Glomerular visceral epithelial cell (primary cell): ENCODE results near the gene FYN.
A peak's percentile ranks its signal among the peaks of the same experiment; 100 is the strongest.

ENCODE experiments used
- DNase-seq: peaks from one replicate; pipeline ENCODE4 v3.0.0-alpha.2; 2016; ENCODE audit errors: extremely low spot score

The FYN gene

GRCh38 chr6:111769365-111770152 lies 103.7 kb downstream of the FYN start:
- no peak for DNase-seq

- no peak for DNase-seq
These were observed 104.9 kb downstream of the FYN start for GRCh38 chr6:111768431-111768770.

GRCh38 chr6:111767752-111768430 lies 105.4 kb downstream of the FYN start:
- no peak for DNase-seq

DNA sequence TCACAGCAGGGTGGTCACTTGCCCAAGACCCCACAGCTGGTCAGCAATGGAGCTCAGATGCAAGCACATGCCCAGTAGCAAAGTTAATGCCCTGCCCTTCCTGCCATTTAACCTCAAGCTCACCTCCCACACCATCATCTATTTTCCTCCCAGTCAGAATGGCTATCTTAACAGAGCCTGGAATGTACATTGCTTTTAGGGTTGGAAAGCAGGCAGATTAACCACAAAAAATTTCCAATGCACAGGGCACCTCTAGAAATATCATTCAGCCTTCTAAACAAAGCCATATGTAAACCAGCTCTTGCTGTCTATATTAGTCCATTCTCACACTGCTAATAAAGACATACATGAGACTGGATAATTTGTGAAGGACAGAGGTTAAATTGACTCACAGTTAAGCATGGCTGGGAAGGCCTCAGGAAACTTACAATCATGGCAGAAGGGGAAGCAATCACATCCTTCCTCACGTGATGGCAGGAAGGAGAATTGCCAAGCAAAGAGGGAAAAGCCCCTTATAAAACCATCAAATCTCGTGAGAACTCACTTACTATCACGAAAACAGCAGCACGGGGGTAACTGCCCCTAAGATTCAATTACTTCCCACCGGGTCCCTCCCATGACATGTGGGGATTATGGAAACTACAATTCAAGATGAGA lies 106.9 kb downstream of the FYN start:
- no peak for DNase-seq

GRCh38 chr6:111765763-111766162 lies 107.5 kb downstream of the FYN start:
- DNase-seq = no peak

- DNase-seq = no peak
These were observed 108.7 kb downstream of the FYN start for GRCh38 chr6:111764238-111765175.

DNA sequence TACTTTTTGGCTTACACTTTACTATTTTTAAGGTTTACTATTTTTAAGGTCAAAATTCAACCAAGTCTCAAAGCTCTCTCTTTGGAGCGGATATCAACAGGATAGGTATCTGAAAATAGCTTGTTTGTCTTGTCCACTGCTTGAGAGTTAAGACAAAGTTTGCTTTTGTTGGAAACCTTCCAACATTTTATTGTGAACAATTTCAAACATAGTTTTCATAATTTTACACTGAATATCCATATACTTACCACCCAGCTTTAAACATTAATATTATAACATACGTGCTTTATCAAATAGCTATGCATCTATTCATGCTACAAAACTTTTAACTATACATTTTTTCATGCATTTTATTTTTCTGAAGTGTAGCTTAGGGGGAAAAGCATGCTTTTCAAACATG lies 109.9 kb downstream of the FYN start:
- no peak for DNase-seq

GRCh38 chr6:111761783-111762312 lies 111.4 kb downstream of the FYN start:
- DNase-seq = no peak

- no peak for DNase-seq
These were observed 112.0 kb downstream of the FYN start for GRCh38 chr6:111761212-111761611.

DNA sequence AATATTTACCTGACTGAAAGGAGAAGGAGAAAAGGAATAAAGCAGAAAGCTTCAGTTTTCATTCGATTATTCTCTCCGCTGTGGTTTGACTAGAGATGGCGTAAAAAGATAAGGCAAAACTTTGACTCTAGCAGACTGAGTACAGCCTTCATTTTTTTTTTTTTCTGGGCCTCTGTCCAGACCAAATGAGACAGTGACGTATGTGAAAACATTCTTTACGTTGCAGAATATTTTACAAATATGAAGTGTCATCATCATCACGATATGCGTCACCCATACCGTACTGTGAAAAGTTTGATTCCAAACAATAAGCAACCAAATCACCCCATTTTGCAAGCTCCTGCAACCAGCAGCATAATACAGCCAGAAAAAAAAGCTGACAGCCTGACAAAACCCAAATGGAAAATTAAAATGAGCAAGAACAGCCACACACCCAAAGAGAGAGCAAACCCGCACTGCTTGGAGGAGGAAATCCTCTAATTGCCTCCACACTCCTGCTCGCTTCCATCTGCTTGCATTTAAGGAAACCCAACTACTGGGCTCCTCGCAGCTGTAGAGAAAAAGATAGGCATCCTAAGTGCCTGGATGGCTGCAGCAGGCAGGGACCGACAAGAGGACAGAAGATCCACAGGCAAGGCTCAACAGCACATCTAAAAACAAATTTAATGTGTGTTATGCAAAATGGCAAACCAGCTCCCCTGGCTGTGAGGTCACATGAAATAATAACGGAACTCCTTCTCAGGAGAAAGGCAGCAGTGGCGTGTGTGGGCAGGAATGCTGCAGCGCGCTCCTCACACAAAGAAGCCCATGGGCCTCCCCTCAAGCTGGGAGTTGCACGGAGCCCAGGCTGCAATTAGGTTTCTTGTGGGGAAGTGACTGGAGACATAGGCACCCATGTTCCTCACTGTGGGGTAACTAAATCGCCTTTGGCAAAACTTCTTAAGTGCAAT lies 113.1 kb downstream of the FYN start:
- no peak for DNase-seq

DNA sequence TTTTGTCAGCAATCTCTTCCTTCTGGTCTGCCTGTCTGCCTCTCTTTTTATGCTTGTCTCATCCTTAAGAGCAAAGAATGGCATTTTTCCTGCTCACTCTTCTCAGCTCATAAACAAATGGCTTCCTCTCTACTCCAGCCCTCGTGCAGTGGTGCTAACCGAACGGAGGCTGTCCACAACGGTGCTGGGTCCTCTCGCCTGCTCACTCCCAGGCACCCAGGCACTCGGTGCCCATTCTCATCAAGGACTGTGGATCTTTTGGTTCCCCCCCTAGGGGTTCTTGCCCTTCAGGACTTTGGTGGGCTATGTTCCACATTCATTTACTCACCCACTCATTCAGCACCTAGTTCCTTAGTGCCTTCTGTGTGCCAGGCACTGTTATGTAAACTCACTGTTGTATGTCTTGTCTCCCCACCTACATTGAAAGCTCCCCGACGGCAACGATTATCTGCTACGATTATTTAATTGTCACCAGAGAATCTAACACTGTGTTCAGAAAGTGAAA lies 113.9 kb downstream of the FYN start:
- no peak for DNase-seq

DNA sequence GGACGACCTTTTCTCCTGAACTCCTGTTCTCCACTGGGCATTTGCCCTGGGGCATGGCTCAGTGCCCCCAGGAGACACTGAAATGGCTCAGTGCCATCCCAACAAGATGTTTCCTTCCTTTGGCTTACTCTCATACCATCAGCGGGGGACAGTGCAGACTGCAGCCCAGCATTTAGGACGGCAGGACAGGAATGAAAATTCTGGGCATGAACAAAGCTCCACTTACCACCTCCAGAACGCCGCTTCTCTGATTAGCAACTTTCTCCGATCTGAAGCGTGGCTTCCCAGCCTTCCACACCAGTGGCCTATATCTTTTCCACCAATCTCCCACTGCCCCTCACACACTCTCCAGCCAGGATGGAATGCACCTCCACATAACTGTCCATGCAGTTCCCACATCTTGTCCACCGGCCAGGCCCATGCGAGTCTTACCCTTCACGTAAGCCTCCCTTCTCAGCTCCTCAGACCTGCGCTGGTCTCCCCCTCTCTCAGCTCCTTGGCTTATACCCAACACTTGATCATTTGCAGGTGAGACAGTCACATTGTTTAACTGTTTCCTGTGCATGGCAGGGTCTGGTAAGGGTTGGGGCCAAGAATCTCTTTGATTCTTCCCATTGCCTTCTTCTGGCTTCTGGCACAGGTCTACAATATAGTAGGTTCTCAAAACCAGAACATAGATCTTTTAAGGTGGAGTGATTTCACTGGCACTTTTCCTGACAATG lies 114.5 kb downstream of the FYN start:
- no peak for DNase-seq

GRCh38 chr6:111757342-111757741 lies 115.9 kb downstream of the FYN start:
- DNase-seq = peak; percentile 17

DNA sequence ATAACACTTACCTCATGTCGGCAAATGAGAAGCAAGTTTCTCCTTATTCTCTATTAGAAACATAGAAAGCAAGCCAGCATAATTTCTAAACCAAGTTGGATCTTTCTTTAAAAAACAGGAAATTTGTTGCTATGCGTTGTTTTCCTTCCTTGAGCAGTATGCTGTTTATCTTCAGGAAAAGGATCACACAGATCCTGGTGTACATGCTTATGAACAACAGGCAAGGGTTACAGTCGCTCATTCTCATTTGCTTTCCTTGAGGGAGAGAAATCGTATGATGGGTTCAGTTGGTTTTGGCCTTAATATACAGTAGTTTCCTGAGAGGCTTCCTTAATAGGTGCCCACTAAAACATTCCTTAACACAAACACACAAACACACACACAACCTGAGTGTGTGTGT lies 118.8 kb downstream of the FYN start:
- DNase-seq = no peak

GRCh38 chr6:111753573-111753972 lies 119.7 kb downstream of the FYN start:
- no peak for DNase-seq

GRCh38 chr6:111752476-111752875 lies 120.8 kb downstream of the FYN start:
- no peak for DNase-seq

DNA sequence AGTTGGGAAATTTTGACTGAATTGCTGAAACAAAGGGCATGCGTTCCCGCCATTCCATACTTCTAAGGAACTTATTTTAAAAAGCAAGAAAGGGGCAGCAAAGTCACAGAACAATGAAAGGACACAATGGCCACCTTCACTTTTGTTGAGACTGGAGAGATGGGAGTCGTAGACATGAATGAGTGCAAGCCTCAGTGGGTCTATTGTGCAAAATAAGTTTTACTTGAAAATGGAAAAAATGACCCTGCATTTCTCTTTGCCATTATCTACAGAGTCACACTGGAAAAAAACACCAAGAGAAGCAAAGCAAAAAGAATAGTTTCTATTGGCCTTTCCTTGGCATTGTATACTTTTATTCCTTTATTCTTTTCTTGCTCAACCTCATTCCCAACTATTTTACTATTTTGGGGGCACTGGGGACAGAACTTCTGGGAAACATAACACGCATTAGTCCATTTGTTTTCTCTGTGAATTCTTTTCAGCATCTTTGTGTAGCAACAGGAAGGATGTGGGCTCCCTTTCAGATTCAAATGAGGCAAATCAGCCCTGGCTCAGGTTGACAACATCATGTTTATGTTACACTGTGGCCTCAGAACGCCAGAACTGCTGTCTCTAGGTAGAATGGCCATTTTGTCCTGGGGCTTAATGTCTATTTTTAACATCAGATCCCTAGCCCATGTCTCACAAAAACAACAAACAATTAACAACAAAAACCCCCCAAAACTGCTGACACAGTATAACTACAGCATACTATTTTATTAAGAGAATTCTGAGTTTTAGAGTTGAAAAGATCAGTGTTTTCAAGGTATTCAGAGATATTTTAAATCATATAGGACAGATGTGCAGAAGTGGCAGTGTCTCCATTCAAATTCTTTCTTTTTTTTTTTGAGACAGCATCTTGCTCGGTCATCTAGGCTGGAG lies 122.2 kb downstream of the FYN start:
- no peak for DNase-seq

DNA sequence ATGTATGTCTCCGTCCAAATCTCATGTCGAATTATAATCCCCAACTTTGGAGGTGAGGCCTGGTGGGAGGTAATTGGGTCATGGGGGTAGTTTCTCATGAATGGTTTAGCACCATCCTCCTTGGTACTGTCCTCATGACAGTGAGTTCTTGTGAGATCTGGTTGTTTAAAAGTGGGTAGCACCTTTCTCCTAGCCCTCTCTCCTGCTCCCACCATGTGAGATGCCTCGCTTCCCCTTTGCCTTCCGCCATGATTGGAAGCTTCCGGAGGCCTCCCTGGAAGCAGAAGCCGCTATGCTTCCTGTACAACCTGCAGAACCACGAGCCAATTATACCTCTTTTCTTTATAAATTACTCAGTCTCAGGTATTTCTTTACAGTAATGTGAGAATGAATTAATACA lies 123.1 kb downstream of the FYN start:
- DNase-seq = no peak

DNA sequence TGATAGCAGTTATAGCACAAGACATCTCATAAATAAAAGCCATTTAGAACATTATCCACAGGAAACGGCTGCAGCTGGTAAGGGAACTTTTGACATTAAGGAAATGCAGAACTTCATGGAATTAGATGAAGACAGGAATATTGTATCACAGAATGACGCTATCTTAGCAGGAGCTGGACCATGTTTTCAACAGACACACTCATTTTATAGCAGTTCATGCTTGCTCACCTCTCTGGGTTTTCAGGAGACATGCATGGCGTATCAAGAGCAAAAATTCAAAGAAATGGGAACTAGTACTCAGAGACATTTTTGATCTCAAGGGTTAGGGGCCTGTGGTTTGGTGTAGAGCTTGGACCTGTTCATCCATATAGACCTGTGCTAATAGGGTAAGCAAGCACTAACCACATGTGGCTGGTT lies 125.0 kb downstream of the FYN start:
- no peak for DNase-seq
